ENCODE data around the gene POU6F2. TPM values are rescaled to one million over a fixed set of nuclear protein-coding genes. Genes with fewer than 3 reads are reported as not detected.
A peak's percentile ranks its signal among the peaks of the same experiment; 100 is the strongest.

Gene POU6F2
- total RNA-seq, 1 donor from 2014 or later: 3.3 TPM

GRCh38 chr7:39461263-39461820 is 483.6 kb downstream of the POU6F2 start:
- FAIRE-seq: no peak

GRCh38 chr7:39463252-39463651 is 485.5 kb downstream of the POU6F2 start:
- FAIRE-seq: no peak
- no peak for DNase-seq (ENCODE audit: low spot score in 2 of 2)

More at GRCh38 chr7:39461263-39461820, 483.6 kb downstream of the POU6F2 start:
- no peak for DNase-seq (ENCODE audit: low spot score in 2 of 2)

GRCh38 chr7:39464350-39465054 is 486.8 kb downstream of the POU6F2 start:
- no peak for FAIRE-seq

GRCh38 chr7:39465055-39465929 is 487.6 kb downstream of the POU6F2 start:
- FAIRE-seq (no peak), DNase-seq (ENCODE audit: low spot score in 2 of 2) (peak in 1 of 2 donors; percentile 31)

More at GRCh38 chr7:39464350-39465054, 486.8 kb downstream of the POU6F2 start:
- no peak for DNase-seq (ENCODE audit: low spot score in 2 of 2)

GRCh38 chr7:39468261-39468660 is 490.6 kb downstream of the POU6F2 start:
- FAIRE-seq: no peak
- no peak for DNase-seq (ENCODE audit: low spot score in 2 of 2)

GRCh38 chr7:39468808-39469374 is 491.2 kb downstream of the POU6F2 start:
- FAIRE-seq: no peak
- no peak for DNase-seq (ENCODE audit: low spot score in 2 of 2)

- DNase-seq (ENCODE audit: low spot score in 2 of 2): no peak
- no peak for FAIRE-seq
Observed at GRCh38 chr7:39480901-39481300, 503.2 kb downstream of the POU6F2 start.

GRCh38 chr7:39488467-39489393 is 511.0 kb downstream of the POU6F2 start:
- FAIRE-seq: no peak
- DNase-seq (ENCODE audit: low spot score in 2 of 2): no peak

- FAIRE-seq (no peak), DNase-seq (ENCODE audit: low spot score in 2 of 2) (no peak)
Observed at GRCh38 chr7:39490296-39490695, 512.6 kb downstream of the POU6F2 start.

GRCh38 chr7:39493934-39494333 is 516.2 kb downstream of the POU6F2 start:
- no peak for DNase-seq (ENCODE audit: low spot score in 2 of 2)
- no peak for FAIRE-seq

- no peak for FAIRE-seq
- DNase-seq (ENCODE audit: low spot score in 2 of 2): no peak
Observed at GRCh38 chr7:39501358-39501757, 523.6 kb downstream of the POU6F2 start.

- FAIRE-seq: no peak
Observed at GRCh38 chr7:39504963-39505362, 527.3 kb downstream of the POU6F2 start.

GRCh38 chr7:39507866-39508551 is 530.3 kb downstream of the POU6F2 start:
- DNase-seq (ENCODE audit: low spot score in 2 of 2) (no peak), FAIRE-seq (no peak)

More at GRCh38 chr7:39504963-39505362, 527.3 kb downstream of the POU6F2 start:
- DNase-seq (ENCODE audit: low spot score in 2 of 2): no peak

GRCh38 chr7:39509436-39509835 is 531.7 kb downstream of the POU6F2 start:
- DNase-seq (ENCODE audit: low spot score in 2 of 2) (no peak), FAIRE-seq (no peak)

GRCh38 chr7:39509912-39510311 is 532.2 kb downstream of the POU6F2 start:
- FAIRE-seq (no peak), DNase-seq (ENCODE audit: low spot score in 2 of 2) (no peak)

- DNase-seq (ENCODE audit: low spot score in 2 of 2) (no peak), FAIRE-seq (no peak)
Observed at GRCh38 chr7:39510864-39511354, 533.2 kb downstream of the POU6F2 start.

- no peak for FAIRE-seq
Observed at GRCh38 chr7:39515534-39516228, 538.0 kb downstream of the POU6F2 start.

GRCh38 chr7:39516498-39516897 is 538.8 kb downstream of the POU6F2 start:
- FAIRE-seq (no peak), DNase-seq (ENCODE audit: low spot score in 2 of 2) (no peak)

More at GRCh38 chr7:39515534-39516228, 538.0 kb downstream of the POU6F2 start:
- DNase-seq (ENCODE audit: low spot score in 2 of 2): no peak
